AG20443 (cell line): ENCODE results near the gene XIAP.
A peak's percentile ranks its signal among the peaks of the same experiment; 100 is the strongest.

Experiments used
- DNase-seq: peaks from one replicate; pipeline ENCODE4 v3.0.0; 2012; ENCODE audit warnings: low spot score, mixed read lengths

XIAP gene

GRCh38 chrX:123960956-123961267 lies 101.1 kb downstream of the XIAP start:
- DNase-seq, result no peak

- peak; percentile 56 for DNase-seq
Observed at GRCh38 chrX:123961268-123962005, 101.6 kb downstream of the XIAP start, which contains the start of gene STAG2. TSS of gene STAG2 (plus strand) at chrX:123961706. CDS start at chrX:124022628, 60,922 bp downstream.

GRCh38 chrX:123962006-123962467 lies 102.2 kb downstream of the XIAP start:
- DNase-seq, result peak; percentile 5

GRCh38 chrX:123962794-123963373 lies 103.0 kb downstream of the XIAP start:
- peak; percentile 86 for DNase-seq
